ENCODE data around the gene GRIN2B. TPM values are rescaled to one million over a fixed set of nuclear protein-coding genes. Genes with fewer than 3 reads are reported as not detected.

Gene GRIN2B
- total RNA-seq, 2 experiments from 2014 or later: not detected

DNA sequence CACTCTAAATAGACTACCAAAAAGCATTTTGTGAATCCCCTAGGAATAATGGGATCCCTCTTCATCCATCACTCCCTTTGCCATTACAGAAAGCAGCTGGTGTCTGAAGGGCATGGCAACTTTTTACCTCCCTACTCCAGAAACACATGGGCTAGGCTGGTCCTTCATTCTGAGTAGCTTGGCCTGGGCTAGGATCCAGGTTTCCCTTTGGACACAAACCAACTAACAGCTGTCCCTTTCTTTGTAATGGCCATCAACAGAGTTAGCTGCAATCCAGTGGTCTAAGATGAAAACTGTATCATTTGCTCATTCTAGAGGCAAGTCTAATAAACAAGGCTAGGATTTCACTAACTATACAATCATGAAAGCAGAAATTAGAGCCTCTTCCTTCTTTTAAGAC, 7.4 kb downstream of the GRIN2B start:
- Mint-ChIP-seq H3K4me1 (no peaks in the 10 kb centered on the region), H3K4me3 (no peak overlapping the region), H3K36me3 (no peaks in the 10 kb centered on the region), H3K9me3 (no peaks in the 10 kb centered on the region), H3K27ac (no peak overlapping the region), H3K27me3 (peaks cover 50% of the 10 kb centered on the region)
- no peak for DNase-seq

GRCh38 chr12:13970803-13971202, 10.6 kb downstream of the GRIN2B start:
- Mint-ChIP-seq H3K27me3 (peaks cover 28% of the 10 kb centered on the region), H3K36me3 (no peaks in the 10 kb centered on the region), H3K4me3 (no peak overlapping the region), H3K27ac (no peak overlapping the region), H3K4me1 (no peaks in the 10 kb centered on the region), H3K9me3 (no peaks in the 10 kb centered on the region)
- no peak for DNase-seq

DNA sequence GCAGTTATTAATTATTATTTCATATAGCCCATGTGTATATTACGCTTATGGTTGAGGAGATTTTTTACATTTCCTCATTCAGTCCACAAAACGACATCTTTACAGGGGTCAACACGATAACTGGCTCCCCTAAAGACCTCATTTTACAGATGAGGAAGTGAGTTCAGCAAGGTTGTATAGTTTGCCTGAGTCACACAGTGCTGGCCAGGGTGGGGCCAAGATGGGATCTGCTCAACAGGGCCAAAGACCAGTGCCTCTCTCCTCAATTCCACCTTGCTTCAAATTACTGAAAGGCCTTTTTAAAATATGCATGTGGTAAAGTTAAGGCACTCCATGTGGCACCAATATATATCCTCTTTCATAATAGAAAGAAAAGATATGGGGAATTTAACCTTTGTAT, 13.1 kb downstream of the GRIN2B start:
- DNase-seq: no peak
- H3K27ac Mint-ChIP-seq: no peak overlapping the region
- no peaks in the 10 kb centered on the region for H3K4me1 Mint-ChIP-seq
- H3K4me3 Mint-ChIP-seq: no peak overlapping the region
- H3K27me3 Mint-ChIP-seq: peaks cover 23% of the 10 kb centered on the region
- H3K9me3 Mint-ChIP-seq: no peaks in the 10 kb centered on the region
- H3K36me3 Mint-ChIP-seq: no peaks in the 10 kb centered on the region

- no peak overlapping the region for H3K4me3 Mint-ChIP-seq
- H3K4me1 Mint-ChIP-seq: no peaks in the 10 kb centered on the region
- H3K9me3 Mint-ChIP-seq: no peaks in the 10 kb centered on the region
- DNase-seq: no peak
- no peaks in the 10 kb centered on the region for H3K36me3 Mint-ChIP-seq
- H3K27ac Mint-ChIP-seq: no peak overlapping the region
- H3K27me3 Mint-ChIP-seq: peaks cover 15% of the 10 kb centered on the region
Measured at GRCh38 chr12:13964666-13965065, 16.7 kb downstream of the GRIN2B start.

- no peak overlapping the region for H3K4me3 Mint-ChIP-seq
- H3K27ac Mint-ChIP-seq: no peak overlapping the region
- no peaks in the 10 kb centered on the region for H3K4me1 Mint-ChIP-seq
- peaks cover 21% of the 10 kb centered on the region for H3K27me3 Mint-ChIP-seq
- H3K36me3 Mint-ChIP-seq: no peaks in the 10 kb centered on the region
- no peaks in the 10 kb centered on the region for H3K9me3 Mint-ChIP-seq
- DNase-seq: no peak
Measured at GRCh38 chr12:13962699-13963098, 18.7 kb downstream of the GRIN2B start.

GRCh38 chr12:13961971-13962370, 19.4 kb downstream of the GRIN2B start:
- H3K4me3 Mint-ChIP-seq: no peak overlapping the region
- no peaks in the 10 kb centered on the region for H3K4me1 Mint-ChIP-seq
- H3K27me3 Mint-ChIP-seq: peaks cover 21% of the 10 kb centered on the region
- no peaks in the 10 kb centered on the region for H3K36me3 Mint-ChIP-seq
- no peak overlapping the region for H3K27ac Mint-ChIP-seq
- DNase-seq: no peak
- H3K9me3 Mint-ChIP-seq: no peaks in the 10 kb centered on the region

- no peak for DNase-seq
- H3K27me3 Mint-ChIP-seq: peaks cover 16% of the 10 kb centered on the region
- H3K4me3 Mint-ChIP-seq: no peak overlapping the region
- H3K27ac Mint-ChIP-seq: no peak overlapping the region
- no peaks in the 10 kb centered on the region for H3K9me3 Mint-ChIP-seq
- no peaks in the 10 kb centered on the region for H3K4me1 Mint-ChIP-seq
- no peaks in the 10 kb centered on the region for H3K36me3 Mint-ChIP-seq
Measured at GRCh38 chr12:13959131-13959723, 22.2 kb downstream of the GRIN2B start.

- no peak overlapping the region for H3K4me3 Mint-ChIP-seq
- no peak overlapping the region for H3K27ac Mint-ChIP-seq
- DNase-seq: no peak
- H3K36me3 Mint-ChIP-seq: no peaks in the 10 kb centered on the region
- H3K4me1 Mint-ChIP-seq: no peaks in the 10 kb centered on the region
- H3K27me3 Mint-ChIP-seq: peaks cover 20% of the 10 kb centered on the region
- H3K9me3 Mint-ChIP-seq: no peaks in the 10 kb centered on the region
Measured at GRCh38 chr12:13957576-13957975, 23.8 kb downstream of the GRIN2B start.

GRCh38 chr12:13956060-13956590, 25.3 kb downstream of the GRIN2B start:
- DNase-seq: no peak
- no peaks in the 10 kb centered on the region for H3K36me3 Mint-ChIP-seq
- H3K4me3 Mint-ChIP-seq: no peak overlapping the region
- H3K9me3 Mint-ChIP-seq: no peaks in the 10 kb centered on the region
- H3K27ac Mint-ChIP-seq: no peak overlapping the region
- H3K4me1 Mint-ChIP-seq: no peaks in the 10 kb centered on the region
- H3K27me3 Mint-ChIP-seq: peaks cover 23% of the 10 kb centered on the region

GRCh38 chr12:13952096-13952495, 29.3 kb downstream of the GRIN2B start:
- Mint-ChIP-seq H3K36me3 (no peaks in the 10 kb centered on the region), H3K4me3 (no peak overlapping the region), H3K4me1 (no peaks in the 10 kb centered on the region), H3K9me3 (no peaks in the 10 kb centered on the region), H3K27ac (no peak overlapping the region), H3K27me3 (peaks cover 17% of the 10 kb centered on the region)
- no peak for DNase-seq

GRCh38 chr12:13950502-13950901, 30.9 kb downstream of the GRIN2B start:
- no peak overlapping the region for H3K27ac Mint-ChIP-seq
- H3K27me3 Mint-ChIP-seq: peaks cover 14% of the 10 kb centered on the region

GRCh38 chr12:13948621-13949020, 32.8 kb downstream of the GRIN2B start:
- H3K27ac Mint-ChIP-seq: no peak overlapping the region
- H3K4me3 Mint-ChIP-seq: no peak overlapping the region
- no peak for DNase-seq
- no peaks in the 10 kb centered on the region for H3K4me1 Mint-ChIP-seq
- no peaks in the 10 kb centered on the region for H3K36me3 Mint-ChIP-seq
- peaks cover 19% of the 10 kb centered on the region for H3K27me3 Mint-ChIP-seq
- no peaks in the 10 kb centered on the region for H3K9me3 Mint-ChIP-seq

More at GRCh38 chr12:13950502-13950901, 30.9 kb downstream of the GRIN2B start:
- Mint-ChIP-seq H3K36me3 (no peaks in the 10 kb centered on the region), H3K4me1 (no peaks in the 10 kb centered on the region), H3K9me3 (no peaks in the 10 kb centered on the region), H3K4me3 (no peak overlapping the region)
- no peak for DNase-seq

- Mint-ChIP-seq H3K9me3 (no peaks in the 10 kb centered on the region), H3K27me3 (peaks cover 17% of the 10 kb centered on the region), H3K36me3 (no peaks in the 10 kb centered on the region), H3K4me1 (no peaks in the 10 kb centered on the region), H3K4me3 (no peak overlapping the region), H3K27ac (no peak overlapping the region)
- no peak for DNase-seq
Measured at GRCh38 chr12:13947276-13947946, 34.0 kb downstream of the GRIN2B start.

DNA sequence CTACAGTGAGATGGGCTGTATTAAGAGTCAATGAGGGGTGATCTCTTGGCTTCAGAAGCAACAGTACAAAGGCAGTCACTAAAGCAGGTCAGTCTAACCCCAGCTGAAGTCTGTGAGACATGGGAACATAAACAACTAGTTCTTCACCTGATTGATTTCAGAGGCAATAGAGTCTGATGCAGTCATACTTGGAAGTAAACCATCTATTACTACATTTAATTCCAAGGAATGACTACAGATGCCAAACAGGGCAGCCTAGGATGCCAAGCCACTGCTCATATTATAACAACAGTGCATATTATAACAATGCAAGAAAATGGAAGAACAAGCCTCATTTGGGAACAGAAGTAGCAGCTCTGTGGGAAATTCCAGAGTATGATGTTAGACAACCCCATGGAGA, 35.8 kb downstream of the GRIN2B start:
- Mint-ChIP-seq H3K36me3 (no peaks in the 10 kb centered on the region), H3K27ac (no peak overlapping the region), H3K9me3 (no peaks in the 10 kb centered on the region), H3K27me3 (peaks cover 27% of the 10 kb centered on the region), H3K4me3 (no peak overlapping the region), H3K4me1 (peaks cover 2% of the 10 kb centered on the region)
- DNase-seq: no peak

- Mint-ChIP-seq H3K4me3 (no peak overlapping the region), H3K4me1 (peaks cover 2% of the 10 kb centered on the region), H3K27ac (no peak overlapping the region), H3K36me3 (no peaks in the 10 kb centered on the region), H3K27me3 (peaks cover 28% of the 10 kb centered on the region), H3K9me3 (no peaks in the 10 kb centered on the region)
- no peak for DNase-seq
Measured at GRCh38 chr12:13945236-13945635, 36.2 kb downstream of the GRIN2B start.

- no peak overlapping the region for H3K4me3 Mint-ChIP-seq
- no peaks in the 10 kb centered on the region for H3K36me3 Mint-ChIP-seq
- peaks cover 30% of the 10 kb centered on the region for H3K27me3 Mint-ChIP-seq
- no peak overlapping the region for H3K27ac Mint-ChIP-seq
- DNase-seq: no peak
- H3K4me1 Mint-ChIP-seq: peaks cover 2% of the 10 kb centered on the region
- peaks cover under 1% of the 10 kb centered on the region for H3K9me3 Mint-ChIP-seq
Measured at GRCh38 chr12:13942826-13943225, 38.6 kb downstream of the GRIN2B start.

Measured in activated naive CD8-positive, alpha-beta T cell treated with anti-CD3 and anti-CD28 coated beads for 36 hours (primary cell).